ENCODE data around the gene MINDY3.

Gene MINDY3

GRCh38 chr10:15738270-15738925, 121.9 kb downstream of the MINDY3 start:
- no peak for DNase-seq (ENCODE audit: low spot score)

- no peak for DNase-seq (ENCODE audit: low spot score)
These were observed 122.7 kb downstream of the MINDY3 start for GRCh38 chr10:15737656-15738055.

- DNase-seq (ENCODE audit: low spot score), result no peak
These were observed 124.5 kb downstream of the MINDY3 start for GRCh38 chr10:15735763-15736162.

GRCh38 chr10:15730341-15730740, 130.0 kb downstream of the MINDY3 start:
- DNase-seq (ENCODE audit: low spot score), result no peak

DNA sequence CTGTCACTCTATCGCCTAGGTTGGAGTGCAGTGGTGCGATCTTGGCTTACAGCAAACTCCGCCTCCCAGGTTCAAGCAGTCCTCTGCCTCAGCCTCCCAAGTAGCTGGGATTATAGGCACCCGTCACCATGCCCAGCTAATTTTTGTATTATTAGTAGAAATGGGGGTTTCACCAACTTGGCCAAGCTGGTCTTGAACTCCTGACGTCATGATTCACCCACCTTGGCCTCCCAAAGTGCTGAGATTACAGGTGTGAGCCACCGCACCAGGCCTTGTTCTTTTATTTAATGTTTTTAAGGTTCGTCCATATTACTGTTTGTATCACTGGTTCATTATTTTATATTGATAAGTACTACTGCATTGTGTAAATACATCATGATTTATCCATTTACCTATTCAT, 130.4 kb downstream of the MINDY3 start:
- DNase-seq (ENCODE audit: low spot score), result no peak
